ENCODE data around the gene RSPO3.

The RSPO3 gene

DNA sequence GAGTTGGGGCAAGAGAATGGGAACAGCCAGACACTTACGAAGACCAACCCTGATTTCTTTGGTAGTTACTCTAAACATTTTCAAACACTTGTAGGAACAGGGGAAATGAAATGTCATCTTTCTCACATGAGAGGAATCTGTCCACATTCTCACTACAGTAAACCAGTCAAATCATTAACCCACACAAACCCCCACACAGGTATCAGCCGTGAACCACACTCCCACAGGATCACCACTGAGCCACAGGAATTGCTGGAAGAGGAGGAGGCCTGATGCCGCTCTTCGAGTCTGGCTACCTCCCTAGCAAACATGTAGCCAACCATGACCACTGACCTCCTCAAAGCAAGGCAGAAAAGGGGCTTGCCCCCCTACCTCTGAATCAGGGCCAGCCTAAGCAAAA is 6.9 kb upstream of the RSPO3 start:
- DNase-seq, result no peak

GRCh38 chr6:127114214-127114760 is 4.2 kb upstream of the RSPO3 start:
- no peak for DNase-seq

GRCh38 chr6:127115084-127115655 is 3.3 kb upstream of the RSPO3 start:
- no peak for DNase-seq

DNA sequence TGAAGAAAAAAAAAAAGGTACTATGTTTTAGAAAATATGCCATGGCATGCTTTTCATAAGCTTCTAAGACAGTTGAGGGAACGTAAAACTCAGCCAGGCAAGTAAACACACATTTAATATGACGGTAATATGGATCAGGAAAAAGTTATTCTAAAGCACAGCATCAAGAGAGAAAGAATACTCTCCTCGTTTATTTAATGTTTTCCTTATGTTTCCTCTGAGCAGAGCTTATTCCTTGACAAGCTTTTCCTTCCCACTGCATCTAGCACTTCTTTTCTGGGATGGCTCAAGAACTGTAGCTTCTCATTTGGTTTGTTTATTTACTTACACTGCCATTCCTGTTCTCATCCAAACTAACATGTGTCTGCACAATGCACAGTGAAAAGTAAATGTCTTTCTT is 2.7 kb upstream of the RSPO3 start:
- no peak for DNase-seq

DNA sequence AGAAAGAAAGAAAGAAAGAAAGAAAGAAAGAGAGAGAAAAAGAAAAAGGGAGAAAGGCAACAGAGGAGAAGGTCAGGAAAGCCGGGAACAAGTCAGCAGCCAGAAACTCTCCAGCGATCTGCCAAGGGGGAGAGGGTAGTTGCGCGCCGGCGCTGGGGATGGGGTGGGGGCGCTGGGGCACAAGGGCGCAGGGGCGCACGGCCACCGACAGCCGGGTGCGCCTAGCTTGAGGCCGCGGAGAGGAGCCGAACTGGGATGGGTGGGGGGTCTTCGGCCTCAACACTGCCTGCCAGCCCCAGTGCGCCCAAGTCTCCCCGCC is 533 bp upstream of the RSPO3 start:
- no peak for DNase-seq

DNA sequence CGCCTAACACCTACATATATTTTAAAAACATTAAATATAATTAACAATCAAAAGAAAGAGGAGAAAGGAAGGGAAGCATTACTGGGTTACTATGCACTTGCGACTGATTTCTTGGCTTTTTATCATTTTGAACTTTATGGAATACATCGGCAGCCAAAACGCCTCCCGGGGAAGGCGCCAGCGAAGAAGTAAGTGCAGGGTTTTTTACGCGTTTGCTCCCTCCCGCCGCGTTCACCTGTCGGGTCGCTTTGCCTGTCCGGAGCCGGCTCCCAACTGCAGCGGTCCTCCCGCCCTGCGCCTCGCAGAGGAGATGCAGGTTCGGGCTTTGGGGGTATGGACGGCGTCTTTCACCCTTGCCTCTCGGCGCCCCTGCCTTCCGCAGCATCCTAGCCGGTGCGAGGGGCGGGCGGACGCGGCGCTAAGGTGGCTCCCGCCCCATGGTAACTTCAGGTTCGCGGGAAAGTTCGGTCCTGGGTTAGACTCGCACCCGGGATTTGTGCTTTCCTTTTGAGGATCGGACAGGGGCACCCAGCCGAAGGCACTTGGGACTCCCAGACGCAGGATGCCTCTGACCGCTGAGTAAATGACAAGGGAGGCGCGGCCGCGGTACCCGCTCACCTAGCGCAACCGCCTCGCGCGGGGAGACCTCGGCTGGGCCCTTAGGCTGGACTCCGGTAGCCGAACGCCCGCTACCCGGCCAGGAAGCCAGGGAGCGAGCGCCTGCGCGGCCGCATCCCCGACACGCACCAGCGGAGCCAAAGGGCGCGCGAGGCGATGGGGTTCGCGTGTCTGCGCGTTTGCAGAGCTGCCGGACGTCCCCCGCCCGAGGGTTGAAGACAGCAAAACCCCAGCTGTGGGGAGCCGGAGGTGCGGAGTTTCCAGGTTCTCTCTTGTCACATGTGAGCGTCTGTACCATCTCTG is 891 bp downstream of the RSPO3 start:
- peak in 1 of 56 donors; percentile 10 for DNase-seq

- no peak for DNase-seq
These were observed 1.7 kb downstream of the RSPO3 start for GRCh38 chr6:127120023-127120786.

DNA sequence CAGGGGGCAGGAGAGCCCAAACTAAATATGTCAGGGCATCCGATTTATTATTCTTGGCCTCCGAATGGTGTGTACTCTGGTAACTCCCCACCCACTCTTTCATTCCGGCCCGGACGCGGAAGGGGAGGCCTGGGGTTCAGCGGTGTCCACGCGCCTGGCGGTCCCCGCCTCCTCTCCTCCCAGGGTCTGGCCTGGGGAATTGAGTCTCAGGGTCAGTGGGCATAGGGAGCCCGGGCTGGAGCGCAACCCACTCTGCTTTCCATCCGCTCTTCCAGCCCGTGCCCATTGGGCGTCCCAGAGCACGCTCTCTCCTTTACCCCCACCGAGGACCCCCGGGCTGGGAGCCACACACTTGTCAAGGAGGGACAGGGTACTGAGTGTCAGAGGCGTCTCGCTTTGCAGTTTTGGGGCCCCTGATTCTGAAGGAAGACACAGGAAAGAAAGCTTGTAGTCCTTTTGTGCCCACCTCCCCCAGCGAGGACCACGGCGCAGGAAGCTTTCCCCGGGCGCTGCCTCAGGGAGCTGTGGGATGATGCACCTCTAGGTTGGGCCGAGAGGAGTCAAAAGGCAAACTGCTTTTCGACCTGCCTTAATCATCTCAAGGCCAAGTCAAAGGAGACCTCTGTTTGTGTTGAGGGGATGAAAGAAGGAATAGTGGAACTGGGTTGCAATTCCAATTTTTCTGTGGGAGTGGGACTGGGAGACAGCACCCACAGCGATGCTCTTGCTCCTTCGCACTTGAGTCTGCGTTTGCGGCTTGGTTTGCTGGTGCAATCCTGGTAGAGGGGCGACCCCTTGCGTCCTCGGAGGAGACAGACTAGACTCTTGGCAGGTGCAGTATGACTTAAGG is 2.5 kb downstream of the RSPO3 start:
- DNase-seq, result peak in 52 of 56 donors; percentile 7 to 86 (median 50)

DNA sequence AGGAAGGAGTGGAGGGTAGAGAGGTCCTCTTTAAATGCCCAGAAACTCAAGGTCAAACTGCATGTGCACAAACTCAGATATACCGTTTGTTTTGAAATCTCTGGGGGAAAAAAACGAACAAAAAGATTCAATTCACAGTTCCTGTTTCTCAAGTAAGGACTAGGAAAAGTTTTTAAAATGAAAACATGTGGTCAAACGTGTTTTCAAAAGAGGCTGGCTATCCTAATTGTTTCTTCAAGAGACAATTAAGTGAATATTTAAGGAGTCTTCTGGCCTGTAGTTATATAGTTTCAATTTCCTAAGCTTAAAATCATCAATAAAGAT is 3.1 kb downstream of the RSPO3 start:
- DNase-seq, result no peak

DNA sequence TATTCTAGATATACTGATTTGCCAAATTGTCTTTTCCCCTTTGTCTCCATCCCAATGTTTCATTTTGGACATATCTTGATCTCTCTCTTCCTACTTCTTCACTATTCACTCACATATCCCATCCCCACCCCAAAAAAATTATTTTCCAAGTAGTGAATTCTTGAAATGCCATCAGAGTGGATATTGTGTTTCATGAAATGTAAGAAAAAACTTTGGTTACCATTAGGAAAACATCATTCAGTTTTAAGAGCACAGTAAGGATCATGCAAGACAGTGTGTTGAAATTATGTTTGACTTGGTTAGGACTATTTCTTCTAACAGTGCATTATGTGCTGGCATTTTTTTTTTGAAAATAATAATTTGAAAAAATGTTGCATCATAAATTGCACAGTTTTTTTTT is 5.7 kb downstream of the RSPO3 start:
- no peak for DNase-seq

GRCh38 chr6:127124680-127125079 is 6.2 kb downstream of the RSPO3 start:
- no peak for DNase-seq

DNA sequence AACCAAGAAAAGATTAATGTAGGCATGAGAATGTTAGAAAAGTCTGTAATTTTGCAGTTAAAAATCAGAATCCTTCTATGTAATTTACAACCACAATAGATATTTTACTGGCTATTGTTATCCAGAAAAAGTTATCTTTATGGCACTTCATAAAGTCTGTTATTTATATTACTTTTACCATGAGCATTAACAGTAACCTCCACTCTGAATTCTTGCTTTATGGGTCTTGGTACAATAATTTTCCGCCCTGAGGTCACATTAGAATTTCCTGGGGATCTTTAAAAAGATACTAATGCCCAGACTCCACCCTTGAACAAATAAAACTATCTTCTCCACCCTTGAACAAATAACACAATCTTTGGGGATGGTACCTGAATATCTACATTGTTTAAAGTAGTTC is 9.6 kb downstream of the RSPO3 start:
- no peak for DNase-seq

DNA sequence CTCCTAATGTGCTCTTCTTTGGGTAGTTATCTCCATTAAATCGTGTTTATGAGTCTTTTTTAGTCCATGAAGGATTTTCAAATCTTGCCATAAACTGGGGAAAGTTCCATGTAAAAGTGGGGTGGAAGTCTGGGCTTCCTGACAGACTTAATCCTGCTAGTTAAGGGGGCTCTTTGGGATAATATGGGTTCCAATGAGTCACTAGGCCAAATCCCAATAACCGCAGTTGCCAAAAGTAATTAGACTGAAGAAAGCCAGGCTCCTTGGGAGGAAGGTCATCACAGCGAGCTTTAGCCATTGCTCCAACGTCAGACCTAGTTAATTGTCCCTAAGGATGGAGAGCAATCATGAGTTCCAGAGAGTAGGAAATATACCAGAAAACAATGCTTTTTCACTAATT is 10.8 kb downstream of the RSPO3 start:
- DNase-seq, result no peak

DNA sequence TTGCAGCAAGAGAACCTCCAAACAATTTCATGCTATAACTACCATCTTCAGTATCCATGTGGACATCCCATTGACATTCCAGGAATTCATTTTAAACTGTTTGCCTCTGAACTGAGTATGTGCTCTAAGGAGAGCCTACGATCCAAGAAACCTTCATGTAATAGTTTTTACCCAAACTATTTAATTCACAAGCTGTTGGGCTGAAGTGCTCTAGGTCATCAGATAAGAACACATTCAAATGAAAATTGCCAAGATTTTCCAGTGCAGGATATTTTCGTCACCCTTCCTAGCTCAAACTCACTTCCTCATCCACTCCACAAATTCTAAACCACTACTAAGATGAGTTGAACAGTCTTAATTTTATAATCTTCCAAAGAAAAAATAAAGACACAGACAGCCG is 12.8 kb downstream of the RSPO3 start:
- no peak for DNase-seq

DNA sequence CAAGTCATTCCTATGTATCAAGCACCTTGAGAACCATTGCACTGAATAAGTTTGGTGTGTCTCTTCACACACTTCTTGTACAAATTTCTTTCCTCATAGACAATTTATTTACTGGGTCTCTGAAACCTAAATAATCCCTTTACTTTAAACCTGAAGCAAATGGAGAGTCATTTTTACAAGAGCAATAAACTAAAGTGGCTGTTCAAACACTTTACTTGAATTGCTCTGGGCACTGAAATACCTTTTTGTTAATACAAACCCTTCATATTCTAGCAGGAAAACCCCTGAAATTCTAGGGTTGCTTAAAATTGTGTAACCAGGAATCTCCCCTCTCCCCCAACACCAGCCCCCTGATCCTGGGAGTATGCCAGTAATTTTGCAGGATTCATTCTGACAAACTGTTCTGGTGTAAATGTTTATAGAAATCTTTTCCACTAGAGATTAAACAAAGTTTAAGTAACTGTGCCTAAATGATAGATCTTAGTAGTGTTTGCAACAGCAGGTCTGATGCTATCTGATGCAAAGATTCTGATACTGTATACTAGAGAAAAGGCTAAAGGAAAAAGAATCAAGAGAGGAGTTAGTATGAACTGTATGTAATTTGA is 13.4 kb downstream of the RSPO3 start:
- DNase-seq, result no peak

DNA sequence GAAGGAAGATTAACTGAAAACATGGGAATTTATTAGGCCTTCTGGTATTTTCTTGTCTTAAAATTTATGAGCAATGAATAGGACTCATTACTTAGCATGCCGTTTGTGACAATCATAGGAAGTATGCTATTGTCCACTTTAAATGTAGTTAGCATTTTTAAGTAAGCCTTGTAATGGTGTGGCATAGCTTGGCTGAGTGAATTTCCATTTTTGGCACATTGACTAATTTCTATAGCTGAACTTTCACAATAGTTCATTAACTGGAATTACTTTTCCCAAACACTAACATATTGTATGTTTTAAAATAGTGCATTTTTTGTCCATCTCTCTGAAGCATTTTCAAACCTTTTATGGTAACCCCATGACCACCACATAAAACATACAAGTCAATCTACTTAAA is 15.7 kb downstream of the RSPO3 start:
- DNase-seq, result no peak

- no peak for DNase-seq
These were observed 18.3 kb downstream of the RSPO3 start for GRCh38 chr6:127136786-127137185.

DNA sequence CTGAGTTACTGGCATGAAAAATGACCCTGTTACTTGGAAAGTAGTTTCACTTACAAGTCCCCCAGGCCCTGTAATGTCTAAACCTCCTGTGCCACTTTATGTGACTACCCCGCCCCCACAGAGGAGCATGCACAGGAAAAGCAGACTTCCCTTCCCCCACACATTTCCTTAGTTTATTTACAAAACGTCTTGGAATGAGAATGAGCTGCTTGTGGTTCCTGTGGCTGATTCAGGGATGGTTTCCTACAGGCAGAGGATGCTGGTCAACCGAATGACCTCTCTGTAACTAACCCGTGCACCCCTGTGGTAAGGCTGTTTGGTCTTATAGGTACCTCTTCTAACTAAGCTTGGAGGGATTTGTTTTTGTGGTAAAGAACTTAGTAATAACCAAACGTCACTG is 28.5 kb downstream of the RSPO3 start:
- DNase-seq, result no peak

DNA sequence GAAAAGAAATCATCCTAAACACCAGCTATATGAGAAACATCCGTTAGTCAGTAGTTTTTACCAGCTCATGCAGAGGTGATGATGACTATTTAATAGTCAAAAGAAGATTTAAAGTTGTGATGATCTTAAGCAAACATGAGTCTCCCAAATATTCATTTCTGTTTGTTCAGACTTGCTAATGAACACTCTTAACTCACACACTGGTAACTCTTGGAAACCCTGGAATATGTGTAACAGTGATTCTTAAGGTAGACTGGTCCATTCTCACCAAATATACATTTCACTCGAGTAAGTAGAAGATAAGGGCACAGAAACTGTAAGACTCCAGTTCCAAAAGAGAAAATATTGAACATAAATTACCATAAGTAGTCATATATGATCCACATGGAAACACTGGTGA is 29.1 kb downstream of the RSPO3 start:
- no peak for DNase-seq

GRCh38 chr6:127148511-127148910 is 30.0 kb downstream of the RSPO3 start:
- DNase-seq, result no peak

DNA sequence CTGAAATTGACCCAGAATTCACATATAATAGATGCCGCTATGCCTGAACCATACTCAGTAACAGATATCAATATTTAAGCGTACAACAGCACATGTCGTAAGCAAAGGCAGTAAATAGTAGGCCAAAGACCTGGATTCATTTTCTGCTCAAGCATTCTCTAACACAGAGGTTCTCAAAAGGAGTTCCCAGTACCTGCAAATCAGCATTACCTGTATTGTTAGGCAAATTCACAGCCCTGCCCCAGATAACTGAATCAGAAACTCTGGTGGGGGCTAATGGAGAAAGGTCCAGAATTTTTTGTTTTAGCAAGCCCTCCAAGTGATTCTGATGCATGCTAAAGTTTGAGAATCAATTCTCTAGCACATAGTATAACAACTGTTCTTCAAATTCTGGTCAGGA is 36.0 kb downstream of the RSPO3 start:
- DNase-seq, result no peak
